SU-DHL-6 (cell line): Measurements from ENCODE around the gene HRH2.

Experiments
- CTCF ChIP-seq: fragments of 200-600 bp; sonication (generic); IDR thresholded peaks from one replicate; pipeline ENCODE4 v1.5.1; 2017; ENCODE audit warnings: antibody characterized with exemption, mild to moderate bottlenecking, low read length, moderate library complexity; ENCODE audit not compliant: insufficient read depth, poor library complexity, severe bottlenecking
- EZH2phosphoT487 ChIP-seq: fragments of 200-600 bp; sonication (generic), shearing (Covaris generic); conservative IDR thresholded peaks from 2 replicates; pipeline ENCODE4 v1.6.1; 2018; ENCODE audit warnings: mild to moderate bottlenecking, antibody characterized with exemption, low read length, moderate library complexity, mixed read lengths

GRCh38 chr5:175629261-175629660 is 28.6 kb upstream of the HRH2 start:
- TF ChIP-seq CTCF, result no peak
- no peak for TF ChIP-seq EZH2phosphoT487
